ENCODE data around the gene PCDH17.

Gene PCDH17, protein sequence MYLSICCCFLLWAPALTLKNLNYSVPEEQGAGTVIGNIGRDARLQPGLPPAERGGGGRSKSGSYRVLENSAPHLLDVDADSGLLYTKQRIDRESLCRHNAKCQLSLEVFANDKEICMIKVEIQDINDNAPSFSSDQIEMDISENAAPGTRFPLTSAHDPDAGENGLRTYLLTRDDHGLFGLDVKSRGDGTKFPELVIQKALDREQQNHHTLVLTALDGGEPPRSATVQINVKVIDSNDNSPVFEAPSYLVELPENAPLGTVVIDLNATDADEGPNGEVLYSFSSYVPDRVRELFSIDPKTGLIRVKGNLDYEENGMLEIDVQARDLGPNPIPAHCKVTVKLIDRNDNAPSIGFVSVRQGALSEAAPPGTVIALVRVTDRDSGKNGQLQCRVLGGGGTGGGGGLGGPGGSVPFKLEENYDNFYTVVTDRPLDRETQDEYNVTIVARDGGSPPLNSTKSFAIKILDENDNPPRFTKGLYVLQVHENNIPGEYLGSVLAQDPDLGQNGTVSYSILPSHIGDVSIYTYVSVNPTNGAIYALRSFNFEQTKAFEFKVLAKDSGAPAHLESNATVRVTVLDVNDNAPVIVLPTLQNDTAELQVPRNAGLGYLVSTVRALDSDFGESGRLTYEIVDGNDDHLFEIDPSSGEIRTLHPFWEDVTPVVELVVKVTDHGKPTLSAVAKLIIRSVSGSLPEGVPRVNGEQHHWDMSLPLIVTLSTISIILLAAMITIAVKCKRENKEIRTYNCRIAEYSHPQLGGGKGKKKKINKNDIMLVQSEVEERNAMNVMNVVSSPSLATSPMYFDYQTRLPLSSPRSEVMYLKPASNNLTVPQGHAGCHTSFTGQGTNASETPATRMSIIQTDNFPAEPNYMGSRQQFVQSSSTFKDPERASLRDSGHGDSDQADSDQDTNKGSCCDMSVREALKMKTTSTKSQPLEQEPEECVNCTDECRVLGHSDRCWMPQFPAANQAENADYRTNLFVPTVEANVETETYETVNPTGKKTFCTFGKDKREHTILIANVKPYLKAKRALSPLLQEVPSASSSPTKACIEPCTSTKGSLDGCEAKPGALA (N-terminal part only)

DNA sequence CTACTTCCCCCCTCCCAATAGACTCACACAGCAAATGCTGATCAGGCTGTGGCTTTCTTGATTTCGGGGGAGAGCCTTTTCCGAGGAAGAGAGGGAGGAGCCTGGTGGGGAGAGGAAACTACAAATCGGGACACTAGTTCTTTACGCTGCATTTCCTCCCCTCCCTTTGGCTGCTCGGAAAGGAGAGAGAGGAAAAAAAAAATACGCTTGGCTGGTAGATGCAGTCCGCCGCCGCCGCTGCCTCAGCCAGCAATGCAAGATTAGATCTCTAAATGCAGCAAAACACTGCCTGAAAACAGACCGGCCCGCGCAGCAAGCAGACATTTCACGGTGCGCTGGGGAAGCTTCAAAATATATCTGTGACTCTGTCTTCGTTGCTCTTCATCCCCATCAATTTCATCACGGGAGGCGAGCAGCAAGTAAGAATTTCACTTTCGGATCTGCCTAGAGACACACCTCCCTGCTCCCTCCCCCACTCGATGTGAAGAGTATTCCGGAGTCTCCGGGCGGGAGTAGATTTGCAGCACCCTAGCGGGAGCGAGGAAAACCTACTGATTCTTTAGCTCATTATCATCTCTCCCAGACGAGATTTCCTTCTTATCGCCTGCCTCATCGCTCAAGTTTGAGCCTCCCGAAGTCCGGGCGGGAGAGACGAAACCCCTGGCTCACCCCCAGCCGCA lies at the start of gene PCDH17:
PCDH17 (plus strand) TSS at position 149 of the 680 bp plus-strand sequence. CDS start 803 bp downstream, outside the sequence.
- DNase-seq (ENCODE audit: low spot score) = no peak

DNA sequence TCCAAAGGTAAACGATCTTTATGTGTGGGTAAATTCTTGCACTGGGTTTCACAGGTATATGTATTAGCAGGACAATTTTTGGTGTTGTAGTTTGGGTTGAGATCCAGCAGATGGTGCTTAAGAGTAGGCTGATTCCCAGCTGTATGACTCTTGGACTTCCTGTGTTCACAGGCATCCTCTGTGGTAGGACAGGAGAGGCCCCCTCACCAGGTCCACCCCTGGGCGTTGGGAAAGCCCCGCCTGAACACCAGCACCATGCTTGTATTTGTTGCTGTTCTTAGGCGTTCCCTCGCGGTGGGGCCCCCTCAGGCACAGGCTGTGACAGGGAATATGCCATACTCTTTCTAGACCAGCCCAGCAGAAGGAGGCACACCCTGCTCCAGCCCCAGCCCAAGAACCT lies 49.5 kb upstream of the PCDH17 start:
- no peak for DNase-seq (ENCODE audit: low spot score)

DNA sequence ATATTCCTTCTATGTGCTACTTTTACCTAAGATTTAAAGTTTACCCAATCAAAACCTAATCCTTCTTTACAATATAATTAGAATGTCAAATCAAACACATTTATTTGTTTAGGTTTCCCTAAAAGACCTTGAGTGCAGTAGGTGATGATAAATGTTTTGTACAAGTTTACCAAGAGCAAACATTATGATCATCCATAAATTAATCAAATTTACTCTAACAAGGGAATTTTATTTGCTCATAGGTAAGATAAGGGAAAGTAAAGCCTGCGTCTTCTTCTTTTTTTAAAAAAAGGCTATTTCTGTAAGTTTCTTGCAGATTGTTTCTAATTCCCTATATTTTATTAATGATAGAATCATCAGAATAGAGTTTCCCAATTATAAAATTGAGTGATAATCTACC lies 48.0 kb upstream of the PCDH17 start:
- no peak for DNase-seq (ENCODE audit: low spot score)

DNA sequence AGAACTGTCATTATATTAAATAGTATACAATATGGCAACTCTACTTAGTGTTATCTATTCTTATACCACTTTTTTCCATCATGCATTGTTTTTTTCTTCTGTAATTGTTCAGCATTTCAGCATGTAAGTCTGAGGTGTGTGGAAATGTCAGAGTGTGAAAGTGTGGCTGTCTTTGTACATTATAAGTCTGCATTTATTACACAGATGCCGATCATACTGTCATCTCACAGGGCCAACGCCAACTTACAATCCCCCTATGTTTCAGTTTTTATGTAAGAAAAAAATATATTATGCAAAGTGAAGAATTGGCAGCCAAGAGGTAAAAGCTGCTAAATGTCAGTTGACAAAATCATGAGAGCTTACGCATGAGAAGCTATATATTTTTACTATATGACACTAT lies 42.9 kb upstream of the PCDH17 start:
- no peak for DNase-seq (ENCODE audit: low spot score)

DNA sequence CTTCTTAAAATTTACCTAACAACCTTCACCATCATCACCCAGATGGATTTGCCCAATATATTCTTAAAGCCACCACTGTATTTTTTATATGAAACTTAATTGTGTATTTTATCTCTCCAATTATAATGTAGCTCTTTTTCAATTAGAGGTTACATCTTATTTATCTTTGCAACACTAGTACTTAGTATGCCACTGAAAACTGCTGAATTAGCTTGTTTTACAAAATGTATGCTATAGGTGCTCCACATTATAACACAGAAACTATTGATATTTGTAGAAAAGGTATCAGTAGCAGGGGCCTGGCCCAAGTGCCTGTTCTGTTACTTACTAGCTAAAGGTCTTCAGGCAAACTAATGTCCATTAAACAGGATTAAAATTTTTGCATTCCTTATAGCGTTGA lies 35.8 kb upstream of the PCDH17 start:
- no peak for DNase-seq (ENCODE audit: low spot score)

DNA sequence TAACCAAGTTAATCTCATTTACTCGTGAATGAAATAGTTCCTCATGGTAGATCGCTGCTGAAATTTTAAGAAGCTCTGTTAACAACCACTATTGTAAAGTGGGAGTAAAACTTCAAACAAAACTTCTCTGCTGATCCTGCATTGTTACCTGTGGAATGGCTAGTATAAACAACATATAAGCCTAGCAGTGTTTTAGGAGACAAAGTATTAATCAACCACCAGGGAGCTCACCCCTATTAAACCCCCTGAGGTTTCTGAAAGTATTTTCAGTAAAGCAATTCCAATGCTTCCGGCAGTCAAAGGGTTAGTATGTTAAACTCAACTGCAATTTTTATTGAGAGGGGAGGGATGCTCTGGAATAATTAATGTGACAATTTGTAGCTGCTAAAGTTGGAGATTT lies 30.0 kb upstream of the PCDH17 start:
- no peak for DNase-seq (ENCODE audit: low spot score)

DNA sequence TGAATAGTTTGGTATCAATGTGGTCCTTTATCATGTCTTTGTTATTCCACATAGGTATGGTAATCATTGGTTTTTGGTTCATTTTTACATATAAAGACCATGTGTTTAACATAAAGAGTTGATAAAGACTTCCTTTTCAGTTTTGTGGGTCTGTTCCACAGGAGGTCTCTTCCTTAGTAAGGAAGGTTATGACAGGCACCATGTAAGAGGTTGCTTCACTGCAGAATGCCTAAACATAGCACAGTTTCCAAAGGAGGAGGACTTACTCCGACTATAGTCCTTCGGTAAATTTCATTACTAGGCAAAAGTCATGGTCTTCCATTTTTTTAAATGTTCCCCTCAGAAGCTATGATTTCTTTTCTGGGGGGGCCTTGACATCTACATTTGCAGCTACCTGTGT lies 27.1 kb upstream of the PCDH17 start:
- no peak for DNase-seq (ENCODE audit: low spot score)

DNA sequence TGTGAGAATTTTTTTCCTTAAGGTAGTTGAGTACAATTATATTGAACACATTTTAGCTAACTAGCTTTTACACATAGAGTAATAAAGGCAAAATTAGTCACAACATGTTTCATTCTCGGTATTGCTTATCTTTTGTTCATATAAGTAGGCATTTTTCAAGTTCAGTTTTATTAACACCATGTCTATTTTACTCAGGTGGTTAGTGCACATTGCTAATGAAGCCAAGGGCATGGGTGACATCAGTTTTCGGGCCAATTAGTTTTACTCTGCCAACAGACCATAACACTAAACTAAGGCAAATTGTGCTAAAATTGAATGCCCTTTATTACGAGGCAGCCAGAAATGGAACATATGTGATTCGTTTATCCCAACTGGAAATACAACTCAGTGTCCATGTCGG lies 19.6 kb upstream of the PCDH17 start:
- DNase-seq (ENCODE audit: low spot score) = no peak

DNA sequence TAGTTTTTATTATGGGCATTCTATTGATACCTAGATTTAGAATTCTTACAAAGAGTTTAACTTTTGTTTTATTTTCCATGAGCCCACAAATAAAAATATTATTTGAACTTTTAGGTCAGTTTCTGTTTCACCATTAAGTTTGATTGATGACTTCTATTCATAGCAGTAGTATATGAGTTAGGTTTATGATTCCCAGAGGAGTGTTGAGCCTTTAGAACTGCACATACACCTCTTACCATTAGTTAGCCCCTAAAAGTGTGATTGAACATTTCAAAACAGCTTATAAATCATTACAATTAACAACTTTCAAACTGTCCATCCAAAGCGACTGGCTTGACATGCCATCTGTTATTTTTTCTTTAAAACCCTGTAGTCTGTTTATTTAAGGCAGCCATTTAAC lies 19.0 kb upstream of the PCDH17 start:
- no peak for DNase-seq (ENCODE audit: low spot score)

DNA sequence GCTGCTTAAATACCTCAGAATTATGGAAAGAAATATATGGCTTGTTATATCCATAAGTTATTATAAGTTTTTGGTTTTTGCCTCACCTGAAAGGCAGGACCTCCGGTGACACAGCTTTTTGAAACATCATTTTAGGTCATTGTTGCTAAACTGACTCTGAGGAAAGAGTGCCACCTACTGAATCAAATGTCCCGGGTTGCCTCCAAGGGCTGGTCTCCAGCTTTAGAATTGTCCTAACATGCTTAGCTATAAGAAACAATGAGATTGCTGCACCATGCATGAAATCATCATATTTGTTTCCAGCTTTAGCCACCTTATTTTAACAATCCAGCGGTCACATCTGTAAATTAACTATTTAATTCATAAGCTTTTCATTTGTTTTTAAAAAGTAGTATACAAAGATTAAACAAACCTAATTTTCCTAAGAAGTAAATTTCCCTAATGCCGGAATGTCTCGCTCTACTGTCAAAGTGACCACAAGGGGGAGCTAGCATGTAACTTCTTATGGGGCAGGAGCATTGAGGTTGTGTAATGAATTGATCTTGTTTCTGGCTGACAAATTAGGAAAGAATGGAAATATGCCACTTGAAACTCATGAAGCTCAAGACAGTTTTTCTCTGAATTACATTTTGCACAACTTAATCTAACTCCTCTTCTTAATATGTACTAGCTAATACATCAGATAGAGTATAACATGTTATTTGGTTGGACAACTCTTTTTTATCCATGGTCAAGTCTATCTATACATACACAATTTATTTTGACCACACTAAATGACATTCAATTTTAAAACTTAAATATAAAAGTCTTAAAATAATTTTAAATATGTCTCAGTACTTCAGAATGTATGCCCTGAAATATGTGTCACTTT lies 6.7 kb upstream of the PCDH17 start:
- no peak for DNase-seq (ENCODE audit: low spot score)

DNA sequence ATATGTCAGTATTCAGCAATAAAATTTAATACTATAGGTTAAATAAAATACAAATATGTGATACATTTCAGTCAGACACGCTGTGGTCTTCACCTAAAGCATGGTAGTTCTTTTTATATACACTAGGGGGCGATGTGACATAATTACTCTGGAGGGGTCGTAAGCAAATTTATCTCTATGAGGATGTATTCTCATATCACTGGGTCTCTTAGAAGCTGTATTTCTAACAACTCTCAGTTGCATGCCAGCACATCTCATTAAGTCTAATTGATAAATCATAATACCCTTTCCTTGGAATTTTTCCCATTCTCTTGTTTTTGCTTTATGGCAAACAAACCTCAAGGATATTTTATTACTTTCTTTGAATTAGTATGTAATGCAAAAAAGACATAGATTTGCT lies 3.9 kb upstream of the PCDH17 start:
- no peak for DNase-seq (ENCODE audit: low spot score)

DNA sequence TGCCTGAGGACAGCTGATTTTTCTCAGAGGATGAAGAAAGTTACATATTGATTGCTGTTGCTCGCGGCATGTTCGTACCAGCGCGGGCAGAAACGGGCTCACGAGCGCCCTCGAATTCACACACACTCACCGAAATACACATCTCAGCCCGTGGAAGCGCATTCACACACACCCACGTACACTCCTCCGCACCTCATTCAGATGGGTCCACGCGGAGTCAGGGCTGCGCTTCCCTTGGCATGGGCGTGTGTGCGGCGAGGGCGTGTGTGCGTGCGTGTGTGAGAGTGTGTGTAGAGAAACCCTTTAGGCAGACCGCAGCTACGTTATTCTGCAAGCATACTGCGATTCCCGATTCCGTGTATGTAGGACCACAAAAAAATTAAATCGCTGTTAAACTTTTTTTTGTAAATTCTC lies 2.1 kb upstream of the PCDH17 start:
- DNase-seq (ENCODE audit: low spot score) = no peak

DNA sequence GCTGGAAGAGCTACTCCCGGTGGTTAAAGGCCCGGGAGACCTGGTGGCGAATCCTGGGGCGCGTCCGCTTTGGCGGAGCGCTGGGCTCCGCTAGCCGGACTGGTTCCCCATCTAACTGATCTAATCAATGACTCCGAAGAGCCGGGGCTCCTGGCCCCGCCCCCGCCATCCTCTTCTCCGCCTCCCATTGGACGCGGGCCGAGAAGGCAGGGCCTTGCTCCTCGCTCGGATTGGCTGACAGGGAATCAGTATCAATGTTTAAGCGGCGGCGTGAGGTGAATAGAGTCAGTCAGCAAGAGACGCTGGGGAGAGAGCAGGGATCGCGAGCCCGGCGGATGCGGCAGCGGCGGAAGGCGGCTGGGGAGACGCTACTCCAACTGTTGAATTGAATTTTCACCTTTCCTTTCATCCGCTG lies 1.7 kb upstream of the PCDH17 start:
- peak; percentile 87 for DNase-seq (ENCODE audit: low spot score)

DNA sequence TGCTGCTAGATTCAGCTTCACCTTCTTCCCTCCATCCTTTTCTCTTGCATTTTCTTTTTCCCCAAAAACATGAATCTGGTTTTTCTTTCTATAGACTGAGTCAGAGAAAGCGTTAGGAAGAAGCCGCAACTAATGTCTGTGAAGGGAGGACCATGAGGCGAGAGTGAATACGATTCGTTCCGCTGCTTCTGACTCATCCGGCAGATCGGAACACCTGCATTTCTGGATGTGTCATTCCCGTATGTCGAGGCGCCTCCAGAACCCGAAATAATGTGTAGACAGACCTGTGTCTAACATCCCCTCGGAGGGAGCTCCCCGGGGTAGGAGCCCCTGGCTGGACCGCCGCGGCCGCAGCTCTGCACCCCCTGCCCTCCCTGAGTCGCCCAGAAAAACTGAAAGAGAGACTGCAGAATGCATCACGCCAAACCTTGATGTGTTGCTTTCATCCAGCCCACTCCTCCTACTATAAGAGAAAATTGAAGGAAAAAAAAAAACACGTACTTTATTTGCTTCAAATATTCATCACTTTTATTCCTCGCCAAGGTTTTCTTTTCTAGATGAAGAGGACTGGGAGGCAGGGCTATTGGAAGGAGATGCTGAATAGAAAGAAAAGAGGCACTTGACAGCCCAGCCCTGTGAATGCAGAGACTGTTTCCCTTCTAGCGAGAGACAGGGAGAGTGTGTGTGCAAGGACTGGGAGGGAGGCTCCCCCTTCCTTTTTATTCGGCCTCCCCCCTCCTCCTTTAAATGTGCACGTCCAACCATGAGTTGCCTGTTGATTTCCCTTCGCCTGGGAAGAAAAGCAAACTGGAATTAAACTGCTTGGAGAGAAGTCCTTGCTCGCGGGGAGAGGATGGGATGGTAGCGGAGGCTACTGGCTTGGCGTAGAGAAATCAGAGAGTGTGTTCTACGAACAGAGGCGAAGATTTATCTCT lies 616 bp upstream of the PCDH17 start:
- peak; percentile 35 for DNase-seq (ENCODE audit: low spot score)

DNA sequence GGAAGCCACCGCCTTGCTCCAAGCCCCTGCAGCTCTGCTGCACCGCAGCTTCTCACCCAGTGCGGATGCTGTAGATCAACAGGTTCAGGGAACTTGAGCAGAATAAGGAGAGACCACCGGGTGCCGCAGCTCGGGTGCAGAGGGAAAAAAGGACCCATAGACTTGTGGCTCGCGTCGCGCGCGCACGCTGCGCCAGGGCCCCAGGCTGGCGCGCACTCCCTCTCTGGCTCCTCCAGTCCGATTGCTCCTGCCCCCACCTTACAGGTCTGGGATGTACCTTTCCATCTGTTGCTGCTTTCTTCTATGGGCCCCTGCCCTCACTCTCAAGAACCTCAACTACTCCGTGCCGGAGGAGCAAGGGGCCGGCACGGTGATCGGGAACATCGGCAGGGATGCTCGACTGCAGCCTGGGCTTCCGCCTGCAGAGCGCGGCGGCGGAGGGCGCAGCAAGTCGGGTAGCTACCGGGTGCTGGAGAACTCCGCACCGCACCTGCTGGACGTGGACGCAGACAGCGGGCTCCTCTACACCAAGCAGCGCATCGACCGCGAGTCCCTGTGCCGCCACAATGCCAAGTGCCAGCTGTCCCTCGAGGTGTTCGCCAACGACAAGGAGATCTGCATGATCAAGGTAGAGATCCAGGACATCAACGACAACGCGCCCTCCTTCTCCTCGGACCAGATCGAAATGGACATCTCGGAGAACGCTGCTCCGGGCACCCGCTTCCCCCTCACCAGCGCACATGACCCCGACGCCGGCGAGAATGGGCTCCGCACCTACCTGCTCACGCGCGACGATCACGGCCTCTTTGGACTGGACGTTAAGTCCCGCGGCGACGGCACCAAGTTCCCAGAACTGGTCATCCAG lies 964 bp downstream of the PCDH17 start:
- no peak for DNase-seq (ENCODE audit: low spot score)

DNA sequence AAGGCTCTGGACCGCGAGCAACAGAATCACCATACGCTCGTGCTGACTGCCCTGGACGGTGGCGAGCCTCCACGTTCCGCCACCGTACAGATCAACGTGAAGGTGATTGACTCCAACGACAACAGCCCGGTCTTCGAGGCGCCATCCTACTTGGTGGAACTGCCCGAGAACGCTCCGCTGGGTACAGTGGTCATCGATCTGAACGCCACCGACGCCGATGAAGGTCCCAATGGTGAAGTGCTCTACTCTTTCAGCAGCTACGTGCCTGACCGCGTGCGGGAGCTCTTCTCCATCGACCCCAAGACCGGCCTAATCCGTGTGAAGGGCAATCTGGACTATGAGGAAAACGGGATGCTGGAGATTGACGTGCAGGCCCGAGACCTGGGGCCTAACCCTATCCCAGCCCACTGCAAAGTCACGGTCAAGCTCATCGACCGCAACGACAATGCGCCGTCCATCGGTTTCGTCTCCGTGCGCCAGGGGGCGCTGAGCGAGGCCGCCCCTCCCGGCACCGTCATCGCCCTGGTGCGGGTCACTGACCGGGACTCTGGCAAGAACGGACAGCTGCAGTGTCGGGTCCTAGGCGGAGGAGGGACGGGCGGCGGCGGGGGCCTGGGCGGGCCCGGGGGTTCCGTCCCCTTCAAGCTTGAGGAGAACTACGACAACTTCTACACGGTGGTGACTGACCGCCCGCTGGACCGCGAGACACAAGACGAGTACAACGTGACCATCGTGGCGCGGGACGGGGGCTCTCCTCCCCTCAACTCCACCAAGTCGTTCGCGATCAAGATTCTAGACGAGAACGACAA lies 1.8 kb downstream of the PCDH17 start:
- DNase-seq (ENCODE audit: low spot score) = no peak

DNA sequence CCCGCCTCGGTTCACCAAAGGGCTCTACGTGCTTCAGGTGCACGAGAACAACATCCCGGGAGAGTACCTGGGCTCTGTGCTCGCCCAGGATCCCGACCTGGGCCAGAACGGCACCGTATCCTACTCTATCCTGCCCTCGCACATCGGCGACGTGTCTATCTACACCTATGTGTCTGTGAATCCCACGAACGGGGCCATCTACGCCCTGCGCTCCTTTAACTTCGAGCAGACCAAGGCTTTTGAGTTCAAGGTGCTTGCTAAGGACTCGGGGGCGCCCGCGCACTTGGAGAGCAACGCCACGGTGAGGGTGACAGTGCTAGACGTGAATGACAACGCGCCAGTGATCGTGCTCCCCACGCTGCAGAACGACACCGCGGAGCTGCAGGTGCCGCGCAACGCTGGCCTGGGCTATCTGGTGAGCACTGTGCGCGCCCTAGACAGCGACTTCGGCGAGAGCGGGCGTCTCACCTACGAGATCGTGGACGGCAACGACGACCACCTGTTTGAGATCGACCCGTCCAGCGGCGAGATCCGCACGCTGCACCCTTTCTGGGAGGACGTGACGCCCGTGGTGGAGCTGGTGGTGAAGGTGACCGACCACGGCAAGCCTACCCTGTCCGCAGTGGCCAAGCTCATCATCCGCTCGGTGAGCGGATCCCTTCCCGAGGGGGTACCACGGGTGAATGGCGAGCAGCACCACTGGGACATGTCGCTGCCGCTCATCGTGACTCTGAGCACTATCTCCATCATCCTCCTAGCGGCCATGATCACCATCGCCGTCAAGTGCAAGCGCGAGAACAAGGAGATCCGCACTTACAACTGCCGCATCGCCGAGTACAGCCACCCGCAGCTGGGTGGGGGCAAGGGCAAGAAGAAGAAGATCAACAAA lies 2.6 kb downstream of the PCDH17 start:
- no peak for DNase-seq (ENCODE audit: low spot score)
